ENCODE data around the gene ZMPSTE24.
"Not testable (repeated sequence)": the region's sequence is repeated elsewhere in the genome, so short reads cannot be mapped to it uniquely, and the experiment has no call there.

ZMPSTE24 gene

GRCh38 chr1:40257688-40258444 is at the start of gene ZMPSTE24:
ZMPSTE24 (plus strand) TSS chr1:40258236; CDS start chr1:40258272, 36 bp downstream.
- DNase-seq (ENCODE audit: low spot score): peak; percentile 84

- no peak for DNase-seq (ENCODE audit: low spot score)
Measured at GRCh38 chr1:40210511-40211204, 47.4 kb upstream of the ZMPSTE24 start.

GRCh38 chr1:40218333-40218732 is 39.7 kb upstream of the ZMPSTE24 start:
- DNase-seq (ENCODE audit: low spot score): no peak

DNA sequence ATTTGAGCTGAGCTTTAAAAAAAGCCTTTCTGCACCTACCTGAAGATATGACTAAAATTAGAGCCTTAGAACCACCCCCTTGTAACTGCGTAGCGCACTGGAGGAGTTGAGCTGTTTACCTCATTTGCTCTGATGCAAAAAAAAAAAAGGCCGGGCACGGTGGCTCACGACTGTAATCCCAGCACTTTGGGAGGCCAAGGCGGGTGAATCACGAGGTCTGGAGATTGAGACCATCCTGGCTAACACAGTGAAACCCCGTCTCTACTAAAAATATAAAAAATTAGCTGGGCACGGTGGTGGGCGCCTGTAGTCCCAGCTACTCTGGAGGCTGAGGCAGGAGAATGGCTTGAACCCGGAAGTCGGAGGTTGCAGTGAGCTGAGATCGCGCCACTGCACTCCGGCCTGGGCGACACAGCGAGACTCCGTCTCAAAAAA is 36.5 kb upstream of the ZMPSTE24 start:
- not testable (repeated sequence) for DNase-seq (ENCODE audit: low spot score)

DNA sequence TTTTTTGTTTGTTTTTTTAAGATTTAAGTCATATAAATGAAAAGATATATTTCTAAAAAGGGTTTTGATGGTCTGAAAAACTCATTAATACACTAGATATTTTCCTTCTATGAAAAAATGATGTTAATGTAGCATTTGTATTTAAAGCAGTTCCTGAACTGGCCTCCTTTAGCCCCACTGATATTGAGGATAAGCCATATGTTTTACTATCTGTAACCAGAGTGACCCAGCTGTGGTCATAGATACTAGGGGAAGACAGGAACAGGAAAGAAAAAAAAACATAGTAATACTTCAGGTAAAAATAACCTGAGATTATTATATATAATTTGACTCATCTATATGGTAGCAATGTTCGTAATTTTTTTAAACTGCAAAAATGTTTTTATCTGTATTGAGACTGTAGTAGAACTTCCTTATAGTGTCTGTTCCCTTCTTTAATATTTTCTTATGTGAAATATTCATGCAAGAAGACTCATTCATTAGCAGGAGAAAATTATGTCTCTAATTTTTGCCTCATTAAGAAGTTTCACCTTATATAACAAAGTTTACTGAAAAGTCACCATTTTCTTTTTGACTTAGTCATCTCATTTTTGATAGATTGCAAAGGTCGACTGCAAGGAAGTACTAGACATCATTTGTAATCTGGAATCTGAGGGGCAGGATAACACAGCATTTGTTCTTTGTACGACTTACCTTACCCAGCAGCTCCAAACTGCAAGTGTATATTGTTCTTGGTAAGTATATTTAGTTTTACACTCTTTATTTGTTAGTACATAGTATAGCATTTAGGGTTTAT is 35.9 kb upstream of the ZMPSTE24 start:
- DNase-seq (ENCODE audit: low spot score): no peak

DNA sequence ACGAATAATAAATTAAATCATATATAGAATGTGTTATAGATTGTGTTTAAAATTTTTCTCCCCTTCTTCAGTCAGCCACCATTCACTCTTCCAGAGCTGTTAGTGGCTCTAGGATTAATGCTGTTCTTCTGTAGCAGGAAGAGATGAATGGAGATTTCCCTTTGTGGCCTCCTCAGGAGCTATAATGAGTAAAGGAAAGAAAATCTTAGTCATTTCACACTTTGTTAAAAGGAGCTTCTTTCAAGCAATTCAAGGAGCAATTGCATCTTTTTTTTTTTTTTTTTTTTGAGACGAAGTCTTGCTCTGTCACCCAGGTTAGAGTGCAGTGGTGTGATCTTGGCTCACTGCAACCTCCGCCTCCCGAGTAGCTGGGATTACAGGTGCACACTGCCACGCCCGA is 34.0 kb upstream of the ZMPSTE24 start:
- DNase-seq (ENCODE audit: low spot score): no peak

DNA sequence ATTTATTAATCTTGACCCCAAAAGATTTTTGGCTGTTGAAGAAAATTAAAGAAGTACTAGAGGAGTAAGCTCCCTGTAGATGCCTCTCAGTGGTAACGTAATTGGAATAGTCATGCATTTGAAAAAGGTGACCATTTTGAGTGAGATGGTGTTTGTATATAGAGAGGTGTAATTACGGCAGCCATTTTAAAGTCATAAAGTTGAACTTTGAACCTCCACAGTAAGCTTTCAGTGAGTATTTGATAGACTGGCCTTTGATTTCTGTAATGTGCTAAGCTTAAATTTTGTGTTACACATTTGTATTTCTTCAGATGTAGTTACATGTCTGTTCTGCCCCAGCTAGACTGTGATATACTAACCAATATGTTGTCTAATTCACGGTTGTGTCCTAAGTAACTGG is 31.8 kb upstream of the ZMPSTE24 start:
- peak; percentile 27 for DNase-seq (ENCODE audit: low spot score)

- no peak for DNase-seq (ENCODE audit: low spot score)
Measured at GRCh38 chr1:40232444-40232843, 25.6 kb upstream of the ZMPSTE24 start.

DNA sequence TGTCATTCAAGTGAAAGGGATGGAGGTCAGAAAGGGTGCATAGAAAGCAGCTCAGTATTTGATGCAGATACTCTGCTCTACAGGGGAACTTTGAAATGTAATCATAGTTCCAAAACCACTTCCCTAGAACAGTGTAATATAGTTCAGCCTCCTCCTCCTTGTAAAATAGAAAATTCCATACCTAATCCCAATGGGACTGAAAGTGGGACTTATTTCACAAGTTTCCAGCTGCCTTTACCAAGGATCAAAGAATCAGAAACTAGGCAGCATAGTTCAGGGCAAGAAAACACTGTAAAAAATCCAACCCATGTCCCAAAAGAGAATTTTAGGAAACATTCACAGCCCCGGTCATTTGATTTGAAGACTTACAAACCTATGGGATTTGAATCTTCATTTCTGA is 18.4 kb upstream of the ZMPSTE24 start:
- no peak for DNase-seq (ENCODE audit: low spot score)

DNA sequence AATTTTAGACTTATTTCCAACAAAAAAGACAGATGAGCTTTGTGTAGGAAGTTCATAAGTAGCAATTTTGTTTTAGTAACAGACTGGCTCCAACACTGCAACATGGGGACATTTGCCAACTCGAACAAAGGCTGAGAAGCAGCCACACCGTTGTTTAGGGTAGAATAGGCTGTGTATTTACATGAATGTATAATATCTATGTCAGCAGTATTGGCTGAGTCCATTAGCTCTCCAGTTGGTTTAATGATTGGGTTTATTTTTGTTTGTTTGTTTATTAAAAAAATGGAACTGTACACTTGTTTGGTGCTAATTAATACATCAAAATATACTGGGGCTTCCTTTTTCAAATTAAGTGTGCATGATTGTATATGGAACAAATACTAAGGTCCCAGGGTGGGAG is 17.6 kb upstream of the ZMPSTE24 start:
- no peak for DNase-seq (ENCODE audit: low spot score)

- DNase-seq (ENCODE audit: low spot score): no peak
Measured at GRCh38 chr1:40241362-40241761, 16.7 kb upstream of the ZMPSTE24 start.

DNA sequence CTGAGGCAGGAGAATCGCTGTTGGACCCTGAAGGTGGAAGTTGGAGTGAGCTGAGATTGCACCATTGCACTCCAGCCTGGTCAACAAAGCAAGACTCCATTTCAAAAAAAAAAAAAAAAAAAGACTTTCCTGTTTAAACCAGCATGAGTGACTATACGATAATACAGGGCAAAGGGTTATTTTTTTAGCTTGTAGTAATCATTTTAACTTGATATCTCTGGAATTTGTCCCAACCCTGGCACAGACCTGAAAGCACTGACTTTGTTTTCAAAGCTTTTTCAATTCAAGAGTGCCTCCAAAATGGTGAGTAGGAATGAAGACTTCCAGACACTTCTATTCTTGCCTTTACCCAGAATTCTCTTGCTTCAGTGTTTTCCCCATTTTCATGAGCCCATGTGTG is 14.7 kb upstream of the ZMPSTE24 start:
- DNase-seq (ENCODE audit: low spot score): no peak

DNA sequence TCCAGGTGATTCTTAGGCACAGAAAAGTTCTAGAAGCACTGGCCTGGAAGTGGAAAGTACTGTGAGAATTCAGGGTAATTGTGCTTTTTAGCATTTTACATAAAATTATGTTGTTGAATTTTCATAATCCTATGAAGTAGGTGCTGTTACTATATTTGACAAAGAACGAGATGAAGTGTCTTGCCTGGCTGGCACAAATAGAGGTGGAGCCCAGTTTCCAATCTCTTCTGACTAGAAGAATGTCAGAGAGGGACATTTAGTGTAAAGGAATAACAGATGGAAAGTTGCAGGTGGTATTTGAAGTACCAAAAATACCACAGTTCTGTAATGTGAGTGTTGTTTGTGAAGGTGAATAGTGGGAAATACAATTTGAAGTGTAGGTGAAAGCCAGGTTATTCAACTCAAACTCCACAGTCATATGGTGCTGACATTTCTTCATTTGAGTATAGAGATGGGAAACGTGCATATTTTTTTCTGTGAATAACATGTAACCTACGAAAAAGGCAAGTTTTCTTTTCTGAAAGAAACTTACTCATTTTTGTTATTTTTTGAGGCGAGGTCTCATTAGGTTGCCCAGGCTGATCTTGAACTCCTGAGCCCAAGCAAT is 13.8 kb upstream of the ZMPSTE24 start:
- no peak for DNase-seq (ENCODE audit: low spot score)

DNA sequence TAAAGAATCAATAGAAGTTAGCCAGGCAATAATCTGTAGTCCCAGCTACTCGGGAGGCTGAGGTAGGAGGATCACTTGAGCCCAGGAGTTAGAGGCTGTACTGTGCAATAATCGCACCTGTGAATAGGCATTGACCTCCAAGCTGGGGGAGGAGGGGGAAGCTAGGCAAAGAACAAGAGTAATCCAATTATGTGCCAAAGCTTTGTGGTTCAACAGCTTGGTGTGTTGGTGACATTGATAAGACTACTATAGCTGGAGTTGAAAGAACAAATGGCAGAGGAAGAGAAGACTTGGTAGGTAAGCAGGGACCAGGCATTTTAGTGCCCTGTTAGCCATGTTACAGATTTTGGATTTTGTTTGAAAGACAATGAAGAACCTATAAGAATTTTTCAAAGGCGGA is 12.3 kb upstream of the ZMPSTE24 start:
- DNase-seq (ENCODE audit: low spot score): no peak

DNA sequence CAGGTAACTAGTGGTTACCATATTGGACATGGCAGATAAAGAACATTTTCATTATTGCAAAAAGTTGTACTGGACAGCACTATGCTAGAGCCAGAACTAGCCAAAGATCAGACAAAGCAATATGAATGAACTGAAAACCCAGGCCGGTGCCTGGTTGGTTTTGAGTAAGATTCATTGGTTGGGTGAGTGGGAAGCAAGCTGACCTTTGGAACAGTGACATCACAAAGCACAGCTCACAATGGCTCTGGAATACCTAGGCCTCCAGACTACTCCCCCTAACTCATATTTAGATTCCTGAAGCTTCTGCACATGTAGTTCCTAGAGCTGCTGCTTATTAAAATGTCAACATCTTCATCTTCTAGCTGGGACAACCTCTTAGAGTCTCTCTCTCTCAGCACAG is 10.4 kb upstream of the ZMPSTE24 start, which contains the start of gene TMCO2:
TSS of gene TMCO2 (plus strand) at position 283 of the 400 bp plus-strand sequence. CDS start at position 340, 57 bp downstream.
- DNase-seq (ENCODE audit: low spot score): peak; percentile 65

- DNase-seq (ENCODE audit: low spot score): no peak
Measured at GRCh38 chr1:40248412-40248811, 9.6 kb upstream of the ZMPSTE24 start.

- no peak for DNase-seq (ENCODE audit: low spot score)
Measured at GRCh38 chr1:40251456-40251855, 6.6 kb upstream of the ZMPSTE24 start.

- no peak for DNase-seq (ENCODE audit: low spot score)
Measured at GRCh38 chr1:40252601-40253000, 5.4 kb upstream of the ZMPSTE24 start.

GRCh38 chr1:40255231-40255630 is 2.8 kb upstream of the ZMPSTE24 start:
- no peak for DNase-seq (ENCODE audit: low spot score)

DNA sequence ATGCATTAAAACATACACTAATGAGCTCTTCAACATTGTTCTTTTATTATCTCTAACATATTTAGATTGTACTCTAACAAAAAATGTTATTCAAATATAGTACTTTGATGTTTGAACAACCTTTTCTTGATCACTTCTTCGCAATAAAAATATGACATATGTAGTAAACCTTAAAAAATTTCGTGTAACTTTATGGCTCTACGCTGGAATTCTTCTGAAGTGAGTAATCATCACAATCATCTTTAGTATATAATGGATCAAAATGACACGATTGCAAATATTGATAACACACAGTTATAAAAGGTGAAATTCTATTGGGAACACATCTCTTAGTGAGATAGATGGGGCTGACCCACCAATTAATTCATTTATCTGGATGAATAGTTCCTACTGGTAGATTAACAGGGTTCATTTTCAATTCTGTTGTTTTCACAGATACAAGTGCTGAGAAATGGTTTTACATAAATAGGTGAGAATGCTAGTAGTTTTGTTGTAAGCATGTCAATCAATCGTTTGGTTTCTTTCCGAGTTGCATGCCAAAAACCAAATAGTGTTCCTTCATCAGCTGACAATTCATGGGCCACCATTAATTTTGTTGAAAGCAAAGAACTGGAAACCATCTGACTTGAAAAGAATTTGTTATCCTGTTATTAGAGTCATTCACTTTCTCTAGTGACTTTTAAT is 1.5 kb upstream of the ZMPSTE24 start:
- no peak for DNase-seq (ENCODE audit: low spot score)

DNA sequence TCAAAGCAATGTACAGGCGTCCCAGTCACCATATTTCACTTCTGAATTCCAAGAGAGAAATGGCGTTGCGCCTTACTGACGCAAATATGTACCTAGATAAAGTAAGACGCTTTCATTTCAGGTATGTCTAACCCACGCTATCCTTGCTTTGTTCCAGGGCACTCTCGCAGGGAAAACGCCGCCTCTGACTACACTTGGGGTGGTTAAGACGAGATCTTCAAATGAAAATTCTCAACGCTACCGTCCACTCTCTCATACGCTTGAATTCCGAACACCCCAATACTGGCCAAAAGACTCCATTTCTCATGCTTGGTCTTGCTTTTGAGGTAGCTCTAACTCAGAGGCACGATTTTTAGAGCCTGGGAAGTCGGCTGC is 736 bp upstream of the ZMPSTE24 start:
- DNase-seq (ENCODE audit: low spot score): no peak

DNA sequence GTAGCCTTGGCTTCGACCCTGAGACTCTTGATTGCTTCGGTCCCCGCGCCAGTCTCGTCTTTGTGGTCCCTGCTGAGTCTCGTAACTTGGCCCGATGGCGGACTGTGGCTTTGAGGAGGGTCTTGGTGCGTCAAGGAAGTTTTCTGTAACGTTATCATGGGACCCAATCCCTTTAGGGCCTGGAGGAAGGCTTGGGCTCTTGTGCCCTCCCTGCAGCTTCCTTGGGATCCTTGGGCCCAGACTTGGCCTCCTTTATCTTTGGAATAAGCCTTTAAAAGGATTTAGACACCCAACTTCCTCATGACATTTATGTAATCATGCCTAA is 371 bp downstream of the ZMPSTE24 start:
- no peak for DNase-seq (ENCODE audit: low spot score)
